A549 (cell line): Measurements from ENCODE around the gene SYT1. TPM values are rescaled to one million over a fixed set of nuclear protein-coding genes. Genes with fewer than 3 reads are reported as not detected.

Source experiments
- BHLHE40 ChIP-seq: IDR thresholded peaks from 2 replicates; pipeline ENCODE4 v1.6.1; 2012; ENCODE audit warnings: low read depth, low read length, inconsistent platforms
- CBX2 ChIP-seq: fragments of 200-600 bp; sonication (generic); IDR thresholded peaks from 2 replicates; pipeline ENCODE4 v1.6.1; 2016; ENCODE audit warnings: low read depth, mild to moderate bottlenecking, borderline replicate concordance
- CBX8 ChIP-seq: fragments of 200-600 bp; sonication (generic); IDR thresholded peaks from 2 replicates; pipeline ENCODE4 v1.6.1; 2016
- CHD2 ChIP-seq: fragments of 150-350 bp; IDR thresholded peaks from 2 replicates; pipeline ENCODE4 v1.6.1; 2014; ENCODE audit warnings: low read length; ENCODE audit not compliant: partially characterized antibody
- CHD4 ChIP-seq: fragments of 200-600 bp; sonication (generic); IDR thresholded peaks from 2 replicates; pipeline ENCODE4 v1.6.1; 2016; ENCODE audit warnings: antibody characterized with exemption, mild to moderate bottlenecking, borderline replicate concordance
- CTCF ChIP-seq: fragments of >200 bp; sonication (Bioruptor Twin); formaldehyde crosslinking; IDR thresholded peaks from 3 replicates; pipeline ENCODE4 v1.5.1; 2016
- E2F6 ChIP-seq: IDR thresholded peaks from 2 replicates; pipeline ENCODE4 v1.6.1; 2012; ENCODE audit warnings: low read depth, borderline replicate concordance
- ELK1 ChIP-seq: fragments of 150-350 bp; IDR thresholded peaks from 2 replicates; pipeline ENCODE4 v1.6.1; 2014; ENCODE audit warnings: low read depth, mild to moderate bottlenecking, low read length
- EP300 ChIP-seq, 2 experiments: fragments of >200 bp; sonication (Bioruptor Twin); formaldehyde crosslinking; IDR thresholded peaks; 2 replicates in 1 of 2; 3 replicates in 1 of 2; pipeline ENCODE4 v1.6.1; 2016 to 2017
- ESRRA ChIP-seq: fragments of 150-350 bp; IDR thresholded peaks from 2 replicates; pipeline ENCODE4 v1.6.1; 2014; ENCODE audit warnings: mild to moderate bottlenecking, low read length, borderline replicate concordance
- FOSL2 ChIP-seq, 2 experiments: fragments of 450-650 bp in 1 of 2; fragments of >200 bp in 1 of 2; sonication (Bioruptor Twin) in 1 of 2; formaldehyde crosslinking; IDR thresholded peaks; 2 replicates each; pipeline versions ENCODE4 v1.5.0 to v1.6.1; 2016 to 2020; ENCODE audit warnings: mild to moderate bottlenecking in 1 of 2, moderate library complexity in 1 of 2
- HDAC2 ChIP-seq: fragments of 200-600 bp; sonication (generic); IDR thresholded peaks from 2 replicates; pipeline ENCODE4 v1.6.1; 2016
- HEYL ChIP-seq: fragments of 250-450 bp; sonication (Bioruptor Pico); IDR thresholded peaks from 2 replicates; pipeline ENCODE4 v1.8.0; 2021; ENCODE audit warnings: mild to moderate bottlenecking, moderate library complexity
- HOXB13 ChIP-seq: fragments of 250-450 bp; sonication (Bioruptor Pico); IDR thresholded peaks from 2 replicates; pipeline ENCODE4 v1.5.0; 2020; ENCODE audit warnings: low read depth, mild to moderate bottlenecking, moderate library complexity
- JUN ChIP-seq, 2 experiments: fragments of >200 bp; sonication (Bioruptor Twin); formaldehyde crosslinking; IDR thresholded peaks; 2 replicates in 1 of 2; 3 replicates in 1 of 2; pipeline ENCODE4 v1.6.1; 2016 to 2017
- JUNB ChIP-seq: fragments of >200 bp; sonication (Bioruptor Twin); formaldehyde crosslinking; IDR thresholded peaks from 2 replicates; pipeline ENCODE4 v1.6.1; 2016
- KDM1A ChIP-seq: fragments of 200-600 bp; sonication (generic); IDR thresholded peaks from 2 replicates; pipeline ENCODE4 v1.6.1; 2016; ENCODE audit warnings: low read depth, mild to moderate bottlenecking
- KDM5A ChIP-seq: fragments of 200-600 bp; sonication (generic); IDR thresholded peaks from 2 replicates; pipeline ENCODE4 v1.6.1; 2016; ENCODE audit warnings: antibody characterized with exemption, mild to moderate bottlenecking
- NPAS2 ChIP-seq: fragments of 250-450 bp; sonication (Bioruptor Pico); IDR thresholded peaks from 2 replicates; pipeline ENCODE4 v1.8.0; 2022; ENCODE audit warnings: mild to moderate bottlenecking, moderate library complexity, borderline replicate concordance
- PHF8 ChIP-seq: fragments of 200-600 bp; sonication (generic); IDR thresholded peaks from 2 replicates; pipeline ENCODE4 v1.6.1; 2016; ENCODE audit warnings: low read depth, mild to moderate bottlenecking, antibody characterized with exemption, moderate library complexity, borderline replicate concordance
- POLR2A ChIP-seq: IDR thresholded peaks from 2 replicates; pipeline ENCODE4 v1.6.1; 2012; ENCODE audit warnings: mild to moderate bottlenecking, low read length
- POLR2AphosphoS2 ChIP-seq: conservative IDR thresholded peaks from 2 replicates; pipeline ENCODE4 v1.6.1; 2012; ENCODE audit warnings: low read length, improper control_type of control experiment, inconsistent platforms
- RAD21 ChIP-seq, 2 experiments: fragments of >200 bp in 1 of 2; sonication (Bioruptor Twin) in 1 of 2; formaldehyde crosslinking in 1 of 2; IDR thresholded peaks in 1 of 2; conservative IDR thresholded peaks in 1 of 2; 2 replicates in 1 of 2; 3 replicates in 1 of 2; pipeline ENCODE4 v1.6.1; 2012 to 2018; ENCODE audit warnings: inconsistent platforms in 1 of 2
- RARB ChIP-seq: fragments of 250-450 bp; sonication (Bioruptor Pico); IDR thresholded peaks from 2 replicates; pipeline ENCODE4 v1.8.0; 2021; ENCODE audit warnings: mild to moderate bottlenecking, moderate library complexity
- RCOR1 ChIP-seq: fragments of 150-350 bp; IDR thresholded peaks from 2 replicates; pipeline ENCODE4 v1.6.1; 2014; ENCODE audit warnings: antibody characterized with exemption, low read length, low read depth
- RNF2 ChIP-seq: fragments of 200-600 bp; sonication (generic); IDR thresholded peaks from 2 replicates; pipeline ENCODE4 v1.6.1; 2016; ENCODE audit warnings: low read depth, mild to moderate bottlenecking, antibody characterized with exemption, moderate library complexity, borderline replicate concordance
- SMC3 ChIP-seq: fragments of >200 bp; sonication (Bioruptor Twin); formaldehyde crosslinking; IDR thresholded peaks from 3 replicates; pipeline ENCODE4 v1.6.1; 2018; ENCODE audit warnings: inconsistent platforms
- SREBF2 ChIP-seq: fragments of 450-650 bp; IDR thresholded peaks from 2 replicates; pipeline ENCODE4 v1.6.1; 2014; ENCODE audit warnings: mild to moderate bottlenecking, moderate library complexity
- TFCP2L1 ChIP-seq: fragments of 250-450 bp; sonication (Bioruptor Pico); IDR thresholded peaks from 2 replicates; pipeline ENCODE4 v1.5.0; 2021; ENCODE audit warnings: mild to moderate bottlenecking
- TP53 ChIP-seq: fragments of 250-450 bp; sonication (Bioruptor Pico); IDR thresholded peaks from 2 replicates; pipeline ENCODE4 v1.5.0; 2021; ENCODE audit warnings: mild to moderate bottlenecking, moderate library complexity
- ZC3H11A ChIP-seq: fragments of 450-650 bp; IDR thresholded peaks from 2 replicates; pipeline ENCODE4 v1.6.1; 2014; ENCODE audit warnings: antibody characterized with exemption, mild to moderate bottlenecking
- ZFP36 ChIP-seq: fragments of 450-650 bp; IDR thresholded peaks from 2 replicates; pipeline ENCODE4 v1.6.1; 2014; ENCODE audit warnings: borderline replicate concordance; ENCODE audit not compliant: partially characterized antibody
- polyA plus RNA-seq, 4 experiments: library from polyadenylated mRNA; depleted of rRNA in 3 of 4; stranded (reverse); fragments of >200 nt; fragmentation: RNase III in 1 of 4; extraction: RNeasy Plus Mini Kit Qiagen cat#74134 plus additional on column Dnase treatment in 1 of 4; gene quantifications; 2 replicates in 3 of 4; 3 replicates in 1 of 4; pipeline ENCODE4 v1.2.3, GENCODE V29; 2011 to 2017
- TF ChIP-seq, protein P1 (sequence below): fragments of 250-450 bp; sonication (Bioruptor Pico); IDR thresholded peaks from 2 replicates; pipeline ENCODE4 v1.5.0; 2021; ENCODE audit warnings: mild to moderate bottlenecking, moderate library complexity, borderline replicate concordance
- TF ChIP-seq, protein P2 (sequence below): IDR thresholded peaks from 2 replicates; pipeline ENCODE4 v1.6.1; 2012

SYT1 gene
- polyA plus RNA-seq, 2 of the 4 experiments (the other 2 are of a cell fraction) = 11.7 to 39.6 TPM

DNA sequence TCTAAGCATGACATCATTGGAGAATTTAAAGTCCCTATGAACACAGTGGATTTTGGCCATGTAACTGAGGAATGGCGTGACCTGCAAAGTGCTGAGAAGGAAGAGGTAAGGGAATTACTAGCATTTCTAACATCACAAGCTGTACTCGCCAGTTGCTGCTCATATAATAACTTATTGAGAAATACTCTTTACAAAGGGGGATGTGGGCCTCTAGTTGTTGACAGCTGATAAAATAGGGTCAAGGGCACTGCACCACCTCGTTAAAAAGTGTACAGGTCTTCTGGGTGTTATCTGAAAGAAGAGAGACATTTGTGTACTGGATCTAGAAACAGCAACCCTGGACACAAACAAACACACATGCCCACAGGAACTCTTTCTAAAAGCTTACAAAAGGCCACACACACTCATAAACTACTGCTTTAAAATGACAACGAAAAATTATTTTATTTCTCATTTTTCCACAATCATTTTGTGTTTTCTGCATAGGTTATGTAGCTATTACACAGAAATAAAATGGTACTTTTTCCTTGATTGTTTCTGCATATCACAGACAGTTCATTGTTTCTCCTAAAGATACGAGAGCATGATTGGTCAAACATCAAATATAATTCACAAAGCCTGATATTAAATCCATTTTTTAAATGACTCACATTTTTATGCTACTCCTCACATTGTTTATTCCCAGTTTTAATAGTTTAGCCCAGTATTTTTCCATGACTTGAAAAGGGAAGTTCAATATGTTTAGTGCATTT is 435.0 kb downstream of the SYT1 start (continued):
- TF ChIP-seq, protein P1, sequence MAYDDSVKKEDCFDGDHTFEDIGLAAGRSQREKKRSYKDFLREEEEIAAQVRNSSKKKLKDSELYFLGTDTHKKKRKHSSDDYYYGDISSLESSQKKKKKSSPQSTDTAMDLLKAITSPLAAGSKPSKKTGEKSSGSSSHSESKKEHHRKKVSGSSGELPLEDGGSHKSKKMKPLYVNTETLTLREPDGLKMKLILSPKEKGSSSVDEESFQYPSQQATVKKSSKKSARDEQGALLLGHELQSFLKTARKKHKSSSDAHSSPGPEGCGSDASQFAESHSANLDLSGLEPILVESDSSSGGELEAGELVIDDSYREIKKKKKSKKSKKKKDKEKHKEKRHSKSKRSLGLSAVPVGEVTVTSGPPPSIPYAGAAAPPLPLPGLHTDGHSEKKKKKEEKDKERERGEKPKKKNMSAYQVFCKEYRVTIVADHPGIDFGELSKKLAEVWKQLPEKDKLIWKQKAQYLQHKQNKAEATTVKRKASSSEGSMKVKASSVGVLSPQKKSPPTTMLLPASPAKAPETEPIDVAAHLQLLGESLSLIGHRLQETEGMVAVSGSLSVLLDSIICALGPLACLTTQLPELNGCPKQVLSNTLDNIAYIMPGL (CRISPR knock-in tag) = no peak
- no peak for TF ChIP-seq KDM1A
- no peak for TF ChIP-seq NPAS2 (CRISPR knock-in tag)
- no peak for TF ChIP-seq ZFP36
- TF ChIP-seq ELK1 = no peak
- TF ChIP-seq SMC3 = no peak; the same call in 2 of the 3 replicates
- TF ChIP-seq POLR2A = no peak
- no peak for TF ChIP-seq FOSL2 (IDR thresholded peaks at IDR 0.05)
- TF ChIP-seq FOSL2 (CRISPR knock-in tag; IDR thresholded peaks at IDR 0.05) = peak; percentile 44; the same call in 1 of the 2 replicates
- no peak for TF ChIP-seq HEYL
- no peak for TF ChIP-seq CHD2
- TF ChIP-seq HDAC2 = no peak
- TF ChIP-seq E2F6 = no peak
- TF ChIP-seq RAD21 (conservative IDR thresholded peaks at IDR 0.05 in 1 of 2, IDR thresholded peaks at IDR 0.05 in 1 of 2) = 0 out of 5 replicates have a peak, but pooled peaks of 1 of the 2 experiments have one; percentile 20
- TF ChIP-seq CBX2 = no peak
- no peak for TF ChIP-seq TP53
- no peak for TF ChIP-seq POLR2AphosphoS2
- TF ChIP-seq CBX8 = no peak
- 0 out of 2 replicates have a peak, but pooled peaks have one; percentile 63 for TF ChIP-seq RARB (CRISPR knock-in tag)
- TF ChIP-seq CTCF = no peak
- no peak for TF ChIP-seq KDM5A
- peak; percentile 61 to 78; a peak in 3 of 5 replicates for TF ChIP-seq EP300 (IDR thresholded peaks at IDR 0.05)
- peak; percentile 65; the same call in 1 of the 2 replicates for TF ChIP-seq HOXB13 (CRISPR knock-in tag)
- TF ChIP-seq JUN (IDR thresholded peaks at IDR 0.05) = no peak; a peak in 1 of 5 replicates
- no peak for TF ChIP-seq CHD4
- TF ChIP-seq JUNB = no peak
- TF ChIP-seq RCOR1 = no peak
- no peak for TF ChIP-seq SREBF2
- no peak for TF ChIP-seq TFCP2L1 (CRISPR knock-in tag)
- TF ChIP-seq BHLHE40 = no peak
- TF ChIP-seq ZC3H11A = no peak
- no peak; the same call in 1 of the 2 replicates for TF ChIP-seq ESRRA
- TF ChIP-seq, protein P2, sequence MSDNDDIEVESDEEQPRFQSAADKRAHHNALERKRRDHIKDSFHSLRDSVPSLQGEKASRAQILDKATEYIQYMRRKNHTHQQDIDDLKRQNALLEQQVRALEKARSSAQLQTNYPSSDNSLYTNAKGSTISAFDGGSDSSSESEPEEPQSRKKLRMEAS = 0 out of 2 replicates have a peak, but pooled peaks have one; percentile 38
- no peak for TF ChIP-seq RNF2
- no peak for TF ChIP-seq PHF8
